NCI-H1436 (cell line): Measurements from ENCODE around the gene TRIM10.
A peak's percentile ranks its signal among the peaks of the same experiment; 100 is the strongest.
"Not testable (repeated sequence)": the region's sequence is repeated elsewhere in the genome, so short reads cannot be mapped to it uniquely, and the experiment has no call there.

Source experiments
- DNase-seq: peaks from one replicate; lab custom pipeline; 2025; lab: John Stamatoyannopoulos, UW

The TRIM10 gene

DNA sequence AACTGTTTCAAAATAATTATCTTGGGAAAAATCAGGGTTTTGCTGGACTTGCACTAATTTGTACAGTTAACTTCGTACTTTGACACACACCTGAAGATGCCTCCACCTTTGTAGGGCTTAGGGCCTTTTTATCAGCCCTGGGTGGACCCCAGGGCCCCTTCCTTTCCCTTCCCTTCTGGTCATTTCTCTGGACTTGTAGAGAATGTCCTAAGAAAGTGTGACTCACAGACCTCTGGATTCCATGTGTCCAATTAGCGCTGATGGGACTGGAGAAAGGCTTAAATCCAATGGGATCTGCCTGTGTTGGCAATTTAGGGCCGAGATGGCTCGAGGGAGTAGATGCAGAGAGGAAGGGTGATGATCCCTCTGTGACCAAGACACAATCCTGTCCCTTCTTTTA lies 11.7 kb upstream of the TRIM10 start:
- no peak for DNase-seq

DNA sequence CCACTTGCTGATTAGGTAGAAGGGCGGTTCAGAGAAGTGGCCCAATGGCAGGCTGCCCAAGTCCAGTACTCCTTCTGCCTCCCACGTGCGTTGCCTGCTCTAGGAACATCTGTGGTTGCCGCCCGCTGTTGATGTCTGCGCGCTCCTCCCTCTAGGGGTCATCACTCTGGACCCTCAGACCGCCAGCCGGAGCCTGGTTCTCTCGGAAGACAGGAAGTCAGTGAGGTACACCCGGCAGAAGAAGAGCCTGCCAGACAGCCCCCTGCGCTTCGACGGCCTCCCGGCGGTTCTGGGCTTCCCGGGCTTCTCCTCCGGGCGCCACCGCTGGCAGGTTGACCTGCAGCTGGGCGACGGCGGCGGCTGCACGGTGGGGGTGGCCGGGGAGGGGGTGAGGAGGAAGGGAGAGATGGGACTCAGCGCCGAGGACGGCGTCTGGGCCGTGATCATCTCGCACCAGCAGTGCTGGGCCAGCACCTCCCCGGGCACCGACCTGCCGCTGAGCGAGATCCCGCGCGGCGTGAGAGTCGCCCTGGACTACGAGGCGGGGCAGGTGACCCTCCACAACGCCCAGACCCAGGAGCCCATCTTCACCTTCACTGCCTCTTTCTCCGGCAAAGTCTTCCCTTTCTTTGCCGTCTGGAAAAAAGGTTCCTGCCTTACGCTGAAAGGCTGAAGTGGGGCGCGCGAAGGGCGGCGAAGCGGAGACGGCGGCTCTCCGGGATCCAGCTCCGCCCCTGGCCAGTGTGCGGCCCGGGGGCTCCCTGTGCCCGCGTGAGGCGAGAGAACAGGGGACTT lies 10.9 kb upstream of the TRIM10 start:
- no peak for DNase-seq

GRCh38 chr6:30169658-30170614 lies 8.9 kb upstream of the TRIM10 start:
- DNase-seq: peak; percentile 17

DNA sequence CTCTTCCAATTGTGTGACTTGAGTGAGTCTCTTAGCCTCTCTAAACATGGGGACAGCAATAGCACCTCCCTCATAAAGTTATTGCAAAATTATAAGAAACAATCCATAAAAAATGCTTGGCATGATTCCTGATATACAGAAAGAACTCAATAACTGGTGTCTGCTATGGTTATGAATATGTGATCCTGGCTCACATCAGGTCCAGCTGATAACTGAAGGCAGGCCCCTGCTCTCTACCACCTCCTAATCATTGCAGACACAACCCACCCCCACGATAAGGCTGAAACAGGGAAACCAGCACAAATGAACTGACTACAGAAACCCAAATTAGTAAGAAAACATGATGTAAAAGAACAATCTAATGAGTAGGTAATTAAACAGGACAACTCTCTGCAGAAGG lies 7.7 kb upstream of the TRIM10 start:
- DNase-seq: no peak

DNA sequence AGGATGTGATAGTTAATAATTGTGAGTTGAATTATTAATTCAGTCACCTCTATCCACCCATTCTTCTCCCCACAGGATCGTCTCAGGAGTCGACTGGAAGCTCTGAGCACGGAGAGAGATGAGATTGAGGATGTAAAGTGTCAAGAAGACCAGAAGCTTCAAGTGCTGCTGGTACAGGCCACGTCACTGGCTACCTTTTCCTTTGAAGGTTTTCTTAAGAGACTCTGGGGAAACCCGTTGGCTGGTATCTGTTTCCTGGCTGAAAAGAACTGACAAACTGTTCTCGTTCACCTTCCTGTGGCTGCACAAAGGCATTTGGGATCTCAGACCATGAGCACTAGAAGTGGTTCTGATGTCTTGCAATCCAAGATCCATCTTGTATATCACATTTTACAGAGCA lies 6.1 kb upstream of the TRIM10 start:
- DNase-seq: no peak

DNA sequence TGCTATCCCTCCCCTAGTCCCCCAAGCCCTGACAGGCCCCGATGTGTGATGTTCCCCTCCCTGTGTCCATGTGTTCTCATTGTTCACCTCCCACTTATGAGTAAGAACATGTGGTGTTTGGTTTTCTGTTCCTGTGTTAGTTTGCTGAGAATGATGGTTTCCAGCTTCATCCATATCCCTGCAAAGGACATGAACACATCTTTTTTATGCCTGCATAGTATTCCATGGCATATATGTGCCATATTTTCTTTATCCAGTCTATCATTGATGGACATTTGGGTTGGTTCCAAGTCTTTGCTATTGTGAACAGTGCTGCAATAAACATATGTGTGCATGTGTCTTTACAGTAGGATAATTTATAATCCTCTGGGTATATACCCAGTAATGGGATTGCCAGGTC lies 4.2 kb upstream of the TRIM10 start:
- not testable (repeated sequence) for DNase-seq

DNA sequence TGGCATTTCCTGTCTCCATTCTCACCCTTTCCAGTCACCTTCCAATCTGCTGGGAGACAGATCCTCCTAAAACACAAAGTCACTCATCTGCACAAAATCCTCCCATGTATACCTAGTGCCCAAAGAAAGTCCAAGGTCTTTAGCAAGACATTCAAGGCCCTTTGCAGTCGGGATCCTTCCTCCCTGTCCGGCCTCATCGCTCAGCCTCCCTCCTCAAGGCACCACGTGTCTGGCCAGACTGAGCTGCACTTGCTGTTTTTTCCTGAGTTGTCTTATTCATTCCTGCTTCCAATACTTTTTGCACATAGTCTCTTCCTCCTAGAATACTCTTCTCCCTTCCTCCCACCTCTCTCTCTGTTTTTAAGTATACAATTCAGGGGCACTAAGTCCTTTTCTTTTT lies 3.7 kb upstream of the TRIM10 start:
- DNase-seq: no peak

DNA sequence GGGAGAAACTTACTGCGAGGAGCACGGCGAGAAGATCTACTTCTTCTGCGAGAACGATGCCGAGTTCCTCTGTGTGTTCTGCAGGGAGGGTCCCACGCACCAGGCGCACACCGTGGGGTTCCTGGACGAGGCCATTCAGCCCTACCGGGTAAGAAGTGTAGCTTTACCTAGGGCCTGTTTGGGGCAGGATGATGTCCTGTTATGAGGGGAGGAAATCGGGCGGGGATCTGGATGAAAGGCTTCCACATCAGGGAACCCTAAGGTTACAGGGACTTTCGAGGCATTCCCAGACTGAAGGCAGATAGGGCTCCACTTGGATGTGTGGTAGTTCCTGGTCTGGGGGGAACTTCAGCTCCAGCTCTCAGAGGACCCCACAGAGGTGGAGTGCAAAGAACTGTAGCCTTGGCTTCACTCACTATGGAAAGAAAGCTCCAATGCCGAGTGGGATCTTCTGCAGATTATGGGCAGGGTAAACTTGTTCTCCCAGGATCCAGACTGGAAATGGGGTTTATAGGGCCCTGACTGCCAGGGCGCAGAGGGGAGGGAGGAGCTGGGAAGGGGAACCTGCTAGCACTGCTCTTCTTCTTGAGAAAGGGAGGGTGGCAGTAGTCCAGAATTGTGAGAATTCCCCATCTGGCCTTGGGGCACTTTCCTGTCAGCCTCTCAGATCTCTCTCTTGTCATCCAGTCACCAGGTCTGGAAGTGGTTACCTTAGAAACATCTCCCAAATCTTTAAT lies 3.1 kb upstream of the TRIM10 start:
- DNase-seq: no peak

DNA sequence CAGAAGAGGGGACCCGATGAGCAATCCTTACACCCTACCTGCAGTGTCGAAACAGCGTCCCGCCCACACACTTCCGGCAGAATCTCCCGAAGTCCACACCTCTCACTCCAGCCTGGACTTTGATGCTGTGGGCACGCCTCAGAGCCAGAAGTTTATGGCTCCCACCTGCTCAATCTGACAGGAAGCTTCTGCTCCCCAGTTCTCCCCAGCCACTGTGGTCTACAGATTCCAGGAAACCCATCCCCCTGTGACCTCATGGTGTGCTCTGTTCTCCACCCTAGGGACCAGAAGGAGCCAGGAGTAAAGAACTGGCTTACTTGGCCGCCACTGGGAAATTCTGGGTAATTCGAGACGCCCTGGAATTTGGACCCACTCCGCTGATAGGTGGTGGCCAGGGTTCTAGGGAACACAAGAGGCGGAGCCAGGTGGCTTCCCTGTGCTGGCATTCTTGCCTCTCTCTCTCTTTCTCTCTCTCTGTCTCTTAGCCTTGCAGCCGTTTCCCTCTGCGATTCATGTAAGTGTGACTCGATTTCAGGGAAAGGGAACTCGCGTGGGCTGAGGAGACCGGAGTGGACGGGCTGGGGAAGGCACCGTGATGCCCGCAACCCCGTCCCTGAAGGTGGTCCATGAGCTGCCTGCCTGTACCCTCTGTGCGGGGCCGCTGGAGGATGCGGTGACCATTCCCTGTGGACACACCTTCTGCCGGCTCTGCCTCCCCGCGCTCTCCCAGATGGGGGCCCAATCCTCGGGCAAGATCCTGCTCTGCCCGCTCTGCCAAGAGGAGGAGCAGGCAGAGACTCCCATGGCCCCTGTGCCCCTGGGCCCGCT lies 2.3 kb upstream of the TRIM10 start, which contains the start of gene TRIM15:
TRIM15 (plus strand) TSS at position 457 of the 828 bp plus-strand sequence; CDS start at position 596, 139 bp downstream.
- DNase-seq: no peak

- no peak for DNase-seq
Measured at GRCh38 chr6:30162265-30163089, 1.5 kb upstream of the TRIM10 start.

GRCh38 chr6:30160008-30160784 lies 815 bp downstream of the TRIM10 start:
- DNase-seq: no peak

DNA sequence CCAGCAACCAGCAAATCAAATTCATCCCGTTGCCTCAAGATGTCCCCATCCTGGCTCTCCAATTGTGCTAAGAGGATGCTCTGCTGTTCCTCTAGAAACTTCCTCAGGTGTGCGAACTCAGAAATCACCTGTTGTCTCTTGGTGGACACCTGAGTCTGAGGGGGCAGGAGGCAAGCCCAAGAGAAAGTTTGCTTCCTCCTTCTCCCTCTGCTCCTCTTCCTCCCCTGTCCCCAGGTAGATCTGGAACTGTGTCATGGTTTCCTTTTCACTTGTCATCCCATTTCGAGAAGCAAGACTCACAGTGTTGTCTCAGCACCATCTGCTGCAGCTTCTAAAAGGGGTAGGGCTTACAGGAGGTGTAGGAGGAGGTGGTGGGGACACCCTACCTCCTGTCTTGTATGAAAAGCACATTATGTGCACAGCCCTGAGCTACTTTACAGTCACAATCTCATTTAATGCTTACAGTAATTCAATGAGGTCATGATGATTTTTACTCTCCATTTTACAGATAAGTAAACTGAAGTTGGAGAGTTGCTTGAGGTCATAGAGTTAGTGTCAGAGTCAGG lies 2.5 kb downstream of the TRIM10 start:
- DNase-seq: no peak

DNA sequence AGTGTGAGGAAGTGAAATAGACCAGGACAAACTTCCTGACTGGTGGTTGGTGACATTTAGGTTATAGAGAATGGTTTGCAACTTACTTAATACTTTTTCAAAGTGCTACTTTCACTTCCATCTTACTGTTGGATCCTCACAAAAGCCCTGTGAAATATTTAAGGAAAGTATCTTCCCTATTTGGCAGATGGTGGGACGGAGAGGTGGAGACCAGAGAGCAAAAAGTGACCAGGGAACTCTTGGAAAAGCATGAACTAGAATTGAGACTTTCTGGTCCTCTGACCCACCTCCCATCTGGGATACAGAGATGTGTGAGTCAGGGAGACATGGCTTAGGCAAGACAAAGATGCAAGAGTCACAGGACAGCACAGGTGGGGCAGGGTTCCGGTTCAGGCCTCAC lies 3.0 kb downstream of the TRIM10 start:
- no peak for DNase-seq

- no peak for DNase-seq
Measured at GRCh38 chr6:30157581-30157980, 3.4 kb downstream of the TRIM10 start.

DNA sequence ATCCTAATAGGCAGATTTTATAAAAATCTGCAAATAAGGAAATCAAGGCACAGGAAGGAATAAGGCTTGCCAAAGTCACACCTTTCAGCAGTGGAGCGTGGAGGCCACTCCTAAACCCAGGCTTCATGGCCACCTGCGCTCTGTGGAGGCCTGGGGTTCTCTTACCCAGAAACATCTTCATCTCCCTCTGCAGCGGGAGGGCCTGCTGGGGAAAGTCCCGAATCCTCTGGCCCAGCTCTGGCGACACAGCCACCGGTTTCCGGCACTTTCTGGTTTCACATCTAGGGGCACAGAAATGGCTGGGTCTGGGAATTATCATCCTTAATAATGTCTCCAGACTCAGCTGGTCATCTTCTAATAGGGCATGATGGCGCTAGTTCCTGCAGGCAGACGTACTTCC lies 4.2 kb downstream of the TRIM10 start:
- DNase-seq: no peak

GRCh38 chr6:30156262-30156599 lies 4.8 kb downstream of the TRIM10 start:
- DNase-seq: no peak

GRCh38 chr6:30155520-30156261 lies 5.3 kb downstream of the TRIM10 start:
- no peak for DNase-seq

DNA sequence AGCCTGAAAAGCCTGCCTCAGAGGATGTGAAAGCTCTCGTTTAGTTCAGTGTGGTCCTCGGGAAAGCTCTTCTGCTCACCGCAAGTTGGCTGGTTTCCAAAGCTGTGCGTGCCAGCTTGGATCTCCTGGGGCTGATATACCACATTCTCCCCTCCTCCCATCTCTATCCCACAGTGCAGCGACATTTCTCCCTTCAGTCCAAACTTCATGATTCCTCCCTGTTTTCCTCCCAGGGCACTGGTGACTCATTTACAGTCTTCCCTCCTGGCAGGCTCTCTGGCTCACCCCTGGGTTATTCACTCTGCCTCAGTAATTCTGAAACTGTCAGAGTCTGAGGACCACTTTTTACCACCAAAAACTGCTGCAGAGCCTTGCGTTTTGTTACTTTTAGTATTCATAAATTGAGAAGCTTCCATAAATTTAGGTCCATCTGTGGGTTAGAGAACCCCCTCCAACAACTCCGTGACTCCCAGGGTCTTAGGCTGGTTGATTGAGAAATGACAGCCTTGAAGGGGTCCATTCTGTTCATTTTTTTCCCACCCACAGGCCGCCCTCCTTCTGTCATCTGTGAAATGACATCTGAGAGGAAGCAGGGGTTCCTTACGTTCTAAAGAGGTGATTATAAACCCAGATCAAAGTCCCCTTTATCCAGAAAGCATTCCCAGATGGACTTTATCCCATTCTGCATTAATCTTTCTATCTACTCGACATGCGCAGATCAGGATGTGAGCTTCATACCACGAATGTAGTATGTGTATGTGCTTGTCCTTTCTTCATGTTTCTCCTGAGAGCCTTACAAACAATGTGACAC lies 6.1 kb downstream of the TRIM10 start:
- DNase-seq: no peak
